Neural crest cell (in vitro differentiated cells): Measurements from ENCODE around the gene FBL. TPM values are rescaled to one million over a fixed set of nuclear protein-coding genes. Genes with fewer than 3 reads are reported as not detected.
A peak's percentile ranks its signal among the peaks of the same experiment; 100 is the strongest.

Experiments used
- DNase-seq: peaks from one replicate; pipeline ENCODE4 v3.0.0; 2021; ENCODE audit warnings: low read depth, mixed read lengths, low spot score
- H3K27ac Mint-ChIP-seq: one replicate; pipeline ENCODE4 v1.8.0; 2021; ENCODE audit warnings: mild to moderate bottlenecking, mixed read lengths; ENCODE audit not compliant: unreplicated experiment
- H3K27me3 Mint-ChIP-seq: 2 replicates; pipeline ENCODE4 v1.8.0; 2021; ENCODE audit warnings: low read depth, mild to moderate bottlenecking, mixed read lengths
- H3K36me3 Mint-ChIP-seq: 2 replicates; pipeline ENCODE4 v1.8.0; 2021; ENCODE audit warnings: low read depth, mild to moderate bottlenecking, mixed read lengths
- H3K4me1 Mint-ChIP-seq: 2 replicates; pipeline ENCODE4 v1.8.0; 2021; ENCODE audit warnings: mixed read lengths
- H3K4me3 Mint-ChIP-seq: one replicate; pipeline ENCODE4 v1.8.0; 2021; ENCODE audit warnings: mild to moderate bottlenecking, mixed read lengths
- H3K9me3 Mint-ChIP-seq: 2 replicates; pipeline ENCODE4 v1.8.0; 2021; ENCODE audit warnings: mixed read lengths
- CTCF ChIP-seq: fragments of 200-600 bp; sonication (generic); conservative IDR thresholded peaks from 2 replicates; pipeline ENCODE4 v1.5.0; 2021; ENCODE audit warnings: antibody characterized with exemption, mild to moderate bottlenecking
- total RNA-seq: library from RNA; stranded (reverse); gene quantifications from 2 replicates; pipeline ENCODE4 v1.2.1, GENCODE V29; 2021

Gene FBL
- total RNA-seq, 1 donor from 2014 or later: 473 TPM

GRCh38 chr19:39826311-39826945 is 19.8 kb downstream of the FBL start:
- no peak for DNase-seq
- peaks cover 13% of the 10 kb centered on the region for H3K4me1 Mint-ChIP-seq
- no peaks in the 10 kb centered on the region for H3K9me3 Mint-ChIP-seq
- peaks cover 2% of the 10 kb centered on the region for H3K27me3 Mint-ChIP-seq
- no peak for TF ChIP-seq CTCF
- no peak overlapping the region for H3K27ac Mint-ChIP-seq
- H3K4me3 Mint-ChIP-seq: peak overlapping the region; percentile 62
- H3K36me3 Mint-ChIP-seq: peaks cover 23% of the 10 kb centered on the region

- Mint-ChIP-seq H3K9me3 (no peaks in the 10 kb centered on the region), H3K4me1 (peaks cover 5% of the 10 kb centered on the region), H3K36me3 (peaks cover 16% of the 10 kb centered on the region), H3K4me3 (no peak overlapping the region), H3K27me3 (no peaks in the 10 kb centered on the region), H3K27ac (no peak overlapping the region)
- DNase-seq: no peak
- no peak for TF ChIP-seq CTCF
These were observed 20.6 kb downstream of the FBL start for GRCh38 chr19:39825531-39826076.

- Mint-ChIP-seq H3K27ac (peak overlapping the region; percentile 88), H3K4me3 (no peak overlapping the region), H3K9me3 (no peaks in the 10 kb centered on the region), H3K36me3 (peaks cover 12% of the 10 kb centered on the region), H3K27me3 (no peaks in the 10 kb centered on the region), H3K4me1 (no peaks in the 10 kb centered on the region)
- no peak for TF ChIP-seq CTCF
- DNase-seq: no peak
These were observed 21.1 kb downstream of the FBL start for GRCh38 chr19:39825093-39825463.

GRCh38 chr19:39824143-39825092 is 21.8 kb downstream of the FBL start:
- Mint-ChIP-seq H3K36me3 (peaks cover 6% of the 10 kb centered on the region), H3K4me3 (no peak overlapping the region), H3K27ac (peak overlapping the region; percentile 88), H3K9me3 (no peaks in the 10 kb centered on the region), H3K4me1 (no peaks in the 10 kb centered on the region), H3K27me3 (no peaks in the 10 kb centered on the region)
- peak; percentile 77 for DNase-seq
- no peak for TF ChIP-seq CTCF

- Mint-ChIP-seq H3K27me3 (no peaks in the 10 kb centered on the region), H3K9me3 (no peaks in the 10 kb centered on the region), H3K4me3 (no peak overlapping the region), H3K4me1 (no peaks in the 10 kb centered on the region), H3K36me3 (peaks cover 2% of the 10 kb centered on the region), H3K27ac (no peak overlapping the region)
- TF ChIP-seq CTCF: no peak
- no peak for DNase-seq
These were observed 22.5 kb downstream of the FBL start for GRCh38 chr19:39823686-39824085.
